ENCODE results near the gene CD53. TPM values are rescaled to one million over a fixed set of nuclear protein-coding genes. Genes with fewer than 3 reads are reported as not detected.

Gene CD53
- total and polyA plus RNA-seq, 12 donors: 2.1 to 55.2 (median 5.6) TPM

GRCh38 chr1:110846861-110847260 lies 26.1 kb upstream of the CD53 start:
- intact Hi-C loops (cut with DNase I): no loop called here
- H3K4me1 ChIP-seq: no peaks in the 10 kb centered on the region
- H3K36me3 ChIP-seq: no peaks in the 10 kb centered on the region
- DNase-seq (no peak), ATAC-seq (no peak)
- 45 to 50% methylated on average over 4 of the region's 4 CpGs for WGBS, 2 donors
- TF ChIP-seq, protein P1, sequence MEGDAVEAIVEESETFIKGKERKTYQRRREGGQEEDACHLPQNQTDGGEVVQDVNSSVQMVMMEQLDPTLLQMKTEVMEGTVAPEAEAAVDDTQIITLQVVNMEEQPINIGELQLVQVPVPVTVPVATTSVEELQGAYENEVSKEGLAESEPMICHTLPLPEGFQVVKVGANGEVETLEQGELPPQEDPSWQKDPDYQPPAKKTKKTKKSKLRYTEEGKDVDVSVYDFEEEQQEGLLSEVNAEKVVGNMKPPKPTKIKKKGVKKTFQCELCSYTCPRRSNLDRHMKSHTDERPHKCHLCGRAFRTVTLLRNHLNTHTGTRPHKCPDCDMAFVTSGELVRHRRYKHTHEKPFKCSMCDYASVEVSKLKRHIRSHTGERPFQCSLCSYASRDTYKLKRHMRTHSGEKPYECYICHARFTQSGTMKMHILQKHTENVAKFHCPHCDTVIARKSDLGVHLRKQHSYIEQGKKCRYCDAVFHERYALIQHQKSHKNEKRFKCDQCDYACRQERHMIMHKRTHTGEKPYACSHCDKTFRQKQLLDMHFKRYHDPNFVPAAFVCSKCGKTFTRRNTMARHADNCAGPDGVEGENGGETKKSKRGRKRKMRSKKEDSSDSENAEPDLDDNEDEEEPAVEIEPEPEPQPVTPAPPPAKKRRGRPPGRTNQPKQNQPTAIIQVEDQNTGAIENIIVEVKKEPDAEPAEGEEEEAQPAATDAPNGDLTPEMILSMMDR (IDR thresholded peaks at IDR 0.05): no peak
- peaks cover 0 to 6% (median 0%) of the 10 kb centered on the region in 11 donors for H3K9me3 ChIP-seq
- no peak overlapping the region for H3K4me3 ChIP-seq
- H3K27me3 ChIP-seq: peaks cover 0 to 20% (median 6%) of the 10 kb centered on the region in 7 donors
- no peak overlapping the region for H3K27ac ChIP-seq

DNA sequence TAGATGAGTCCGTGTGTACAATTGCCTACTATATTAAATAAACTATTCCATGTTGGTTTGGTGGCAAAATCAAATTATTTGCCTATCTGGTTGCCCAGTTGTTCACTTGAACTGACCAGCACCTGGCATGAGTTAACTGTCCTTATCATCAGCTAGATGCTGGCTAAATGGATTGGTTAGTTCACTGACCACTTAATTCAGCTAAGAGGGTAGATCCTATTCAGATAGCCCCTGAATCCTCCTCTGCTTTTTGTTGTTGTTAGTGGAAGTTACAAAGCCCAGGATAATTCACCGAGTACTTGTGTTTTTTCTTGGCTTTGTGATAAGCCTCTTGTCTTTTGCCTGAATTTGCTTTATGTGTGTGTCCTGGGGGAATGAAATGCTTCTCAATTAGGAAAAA lies 22.8 kb upstream of the CD53 start:
- TF ChIP-seq, protein P1 (IDR thresholded peaks at IDR 0.05): no peak
- intact Hi-C loops (cut with DNase I): no loop called here
- Histone ChIP-seq H3K9me3 (no peaks in the 10 kb centered on the region), H3K36me3 (no peaks in the 10 kb centered on the region), H3K4me3 (no peak overlapping the region), H3K27me3 (peaks cover 0 to 27% (median 6%) of the 10 kb centered on the region in 7 donors), H3K27ac (no peak overlapping the region), H3K4me1 (no peaks in the 10 kb centered on the region)
- 40 to 51% methylated on average over 2 of the region's 2 CpGs for WGBS, 2 donors
- DNase-seq: no peak
- no peak for ATAC-seq

GRCh38 chr1:110850627-110851026 lies 22.3 kb upstream of the CD53 start:
- ATAC-seq (no peak), DNase-seq (no peak)
- Histone ChIP-seq H3K36me3 (no peaks in the 10 kb centered on the region), H3K4me3 (no peak overlapping the region), H3K27ac (no peak overlapping the region), H3K9me3 (no peaks in the 10 kb centered on the region), H3K4me1 (no peaks in the 10 kb centered on the region), H3K27me3 (peaks cover 0 to 28% (median 6%) of the 10 kb centered on the region in 7 donors)
- intact Hi-C loops (cut with DNase I): no loop called here
- WGBS, 2 donors: 45 to 61% methylated on average over 1 of the region's 1 CpG
- TF ChIP-seq, protein P1 (IDR thresholded peaks at IDR 0.05): no peak

DNA sequence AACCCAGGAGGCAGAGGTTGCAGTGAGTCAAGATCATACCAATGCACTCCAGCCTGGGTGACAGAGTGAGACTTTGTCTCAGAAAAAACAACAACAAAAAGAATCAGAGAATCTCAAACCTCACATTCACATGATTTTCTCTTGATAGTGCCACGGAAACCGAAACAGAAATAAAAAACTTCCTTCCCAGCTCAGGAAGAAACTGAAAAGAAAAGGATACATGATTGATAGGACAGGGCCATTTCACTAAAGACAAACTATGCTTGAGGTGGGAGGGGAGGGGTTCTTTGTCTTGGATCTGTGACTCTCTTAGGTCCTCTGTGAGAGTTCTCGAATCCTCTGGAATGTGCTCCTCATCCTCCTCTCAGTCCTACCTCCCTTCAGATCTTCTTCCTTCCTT lies 19.8 kb upstream of the CD53 start:
- no peaks in the 10 kb centered on the region for H3K4me1 ChIP-seq
- DNase-seq: no peak
- TF ChIP-seq, protein P1 (IDR thresholded peaks at IDR 0.05): no peak
- 55 to 71% methylated on average over 3 of the region's 3 CpGs for WGBS, 2 donors
- peaks cover 0 to 36% (median 0%) of the 10 kb centered on the region in 7 donors for H3K27me3 ChIP-seq
- intact Hi-C loops (cut with DNase I): no loop called here
- no peak for ATAC-seq
- no peak overlapping the region for H3K4me3 ChIP-seq
- H3K9me3 ChIP-seq: peaks cover 0 to 2% (median 0%) of the 10 kb centered on the region in 11 donors
- H3K27ac ChIP-seq: no peak overlapping the region
- no peaks in the 10 kb centered on the region for H3K36me3 ChIP-seq

All from heart right ventricle (tissue), 16 donors.